ENCODE measurements around the gene RBMXL3.
"Not testable (repeated sequence)": the region's sequence is repeated elsewhere in the genome, so short reads cannot be mapped to it uniquely, and the experiment has no call there.

RBMXL3 gene

GRCh38 chrX:115191490-115192243 is 2.5 kb downstream of the RBMXL3 start:
- Histone ChIP-seq H3K27ac (ENCODE audit: low read length) (no peak overlapping the region), H3K4me2 (ENCODE audit: low read depth, low read length) (no peak overlapping the region), H3K4me1 (ENCODE audit: low read length) (no peaks in the 10 kb centered on the region), H3K27me3 (replicated peaks; ENCODE audit: insufficient read depth, low read length) (no peaks in the 10 kb centered on the region), H3K79me2 (ENCODE audit: low read length) (no peaks in the 10 kb centered on the region), H3K36me3 (replicated peaks; ENCODE audit: insufficient read depth, low read length) (no peaks in the 10 kb centered on the region), H3K4me3 (ENCODE audit: low read length) (no peak overlapping the region), H3K9ac (ENCODE audit: low read length) (no peak overlapping the region), H3F3A (ENCODE audit: insufficient read depth, low read length) (no peaks in the 10 kb centered on the region), H4K20me1 (ENCODE audit: insufficient read depth, low read length) (no peaks in the 10 kb centered on the region), H2AFZ (ENCODE audit: low read length) (no peak overlapping the region), H3K9me3 (replicated peaks; ENCODE audit: insufficient read depth, low read length) (no peaks in the 10 kb centered on the region), H3K9me2 (replicated peaks; ENCODE audit: insufficient read depth, low read length) (no peaks in the 10 kb centered on the region)
- no peak for DNase-seq
- no peak for TF ChIP-seq EZH2 (optimal IDR thresholded peaks at IDR 0.05; ENCODE audit: low read depth, low read length)
- TF ChIP-seq EZH2phosphoT487 (IDR thresholded peaks at IDR 0.05; ENCODE audit: low read length), result no peak
- TF ChIP-seq, protein P1, sequence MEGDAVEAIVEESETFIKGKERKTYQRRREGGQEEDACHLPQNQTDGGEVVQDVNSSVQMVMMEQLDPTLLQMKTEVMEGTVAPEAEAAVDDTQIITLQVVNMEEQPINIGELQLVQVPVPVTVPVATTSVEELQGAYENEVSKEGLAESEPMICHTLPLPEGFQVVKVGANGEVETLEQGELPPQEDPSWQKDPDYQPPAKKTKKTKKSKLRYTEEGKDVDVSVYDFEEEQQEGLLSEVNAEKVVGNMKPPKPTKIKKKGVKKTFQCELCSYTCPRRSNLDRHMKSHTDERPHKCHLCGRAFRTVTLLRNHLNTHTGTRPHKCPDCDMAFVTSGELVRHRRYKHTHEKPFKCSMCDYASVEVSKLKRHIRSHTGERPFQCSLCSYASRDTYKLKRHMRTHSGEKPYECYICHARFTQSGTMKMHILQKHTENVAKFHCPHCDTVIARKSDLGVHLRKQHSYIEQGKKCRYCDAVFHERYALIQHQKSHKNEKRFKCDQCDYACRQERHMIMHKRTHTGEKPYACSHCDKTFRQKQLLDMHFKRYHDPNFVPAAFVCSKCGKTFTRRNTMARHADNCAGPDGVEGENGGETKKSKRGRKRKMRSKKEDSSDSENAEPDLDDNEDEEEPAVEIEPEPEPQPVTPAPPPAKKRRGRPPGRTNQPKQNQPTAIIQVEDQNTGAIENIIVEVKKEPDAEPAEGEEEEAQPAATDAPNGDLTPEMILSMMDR (IDR thresholded peaks at IDR 0.05; ENCODE audit: low read length), result no peak

GRCh38 chrX:115192244-115192700 is 3.1 kb downstream of the RBMXL3 start:
- no peak overlapping the region for H3K4me2 ChIP-seq (ENCODE audit: low read depth, low read length)
- H2AFZ ChIP-seq (ENCODE audit: low read length), result no peak overlapping the region
- H3K4me3 ChIP-seq (ENCODE audit: low read length), result no peak overlapping the region
- H3K27ac ChIP-seq (ENCODE audit: low read length), result no peak overlapping the region
- no peaks in the 10 kb centered on the region for H3F3A ChIP-seq (ENCODE audit: insufficient read depth, low read length)
- TF ChIP-seq, protein P1 (IDR thresholded peaks at IDR 0.05; ENCODE audit: low read length), result no peak
- TF ChIP-seq EZH2phosphoT487 (IDR thresholded peaks at IDR 0.05; ENCODE audit: low read length), result no peak
- TF ChIP-seq EZH2 (optimal IDR thresholded peaks at IDR 0.05; ENCODE audit: low read depth, low read length), result no peak
- no peaks in the 10 kb centered on the region for H3K36me3 ChIP-seq (replicated peaks; ENCODE audit: insufficient read depth, low read length)
- no peak for DNase-seq
- H3K4me1 ChIP-seq (ENCODE audit: low read length), result no peaks in the 10 kb centered on the region
- H3K9ac ChIP-seq (ENCODE audit: low read length), result no peak overlapping the region
- H3K27me3 ChIP-seq (replicated peaks; ENCODE audit: insufficient read depth, low read length), result no peaks in the 10 kb centered on the region
- H3K9me2 ChIP-seq (replicated peaks; ENCODE audit: insufficient read depth, low read length), result no peaks in the 10 kb centered on the region
- no peaks in the 10 kb centered on the region for H3K79me2 ChIP-seq (ENCODE audit: low read length)
- H3K9me3 ChIP-seq (replicated peaks; ENCODE audit: insufficient read depth, low read length), result no peaks in the 10 kb centered on the region
- H4K20me1 ChIP-seq (ENCODE audit: insufficient read depth, low read length), result no peaks in the 10 kb centered on the region

DNA sequence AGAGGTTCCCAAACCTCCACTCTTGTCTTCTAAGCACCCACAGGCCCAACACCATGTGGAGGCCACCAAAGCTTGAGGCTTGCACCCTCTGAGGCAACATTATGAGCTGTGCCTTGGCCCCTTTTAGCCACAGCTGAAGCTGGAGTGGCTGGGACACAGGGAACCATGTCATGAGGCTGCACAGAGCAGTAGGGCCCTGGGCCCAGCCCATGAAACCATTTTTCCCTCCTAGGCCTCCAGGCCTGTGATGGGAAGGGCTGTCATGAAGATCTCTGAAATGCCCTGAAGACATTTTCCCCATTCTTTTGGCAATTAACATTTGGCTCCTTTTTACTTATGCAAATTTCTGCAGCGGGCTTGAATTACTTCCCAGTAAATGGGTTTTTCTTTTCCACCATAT is 14.8 kb downstream of the RBMXL3 start:
- no peak overlapping the region for H2AFZ ChIP-seq (ENCODE audit: low read length)
- no peaks in the 10 kb centered on the region for H3K9me3 ChIP-seq (replicated peaks; ENCODE audit: insufficient read depth, low read length)
- DNase-seq, result no peak
- no peaks in the 10 kb centered on the region for H4K20me1 ChIP-seq (ENCODE audit: insufficient read depth, low read length)
- no peak overlapping the region for H3K4me2 ChIP-seq (ENCODE audit: low read depth, low read length)
- no peaks in the 10 kb centered on the region for H3K9me2 ChIP-seq (replicated peaks; ENCODE audit: insufficient read depth, low read length)
- TF ChIP-seq EZH2phosphoT487 (IDR thresholded peaks at IDR 0.05; ENCODE audit: low read length) (no peak), EZH2 (optimal IDR thresholded peaks at IDR 0.05; ENCODE audit: low read depth, low read length) (no peak)
- TF ChIP-seq, protein P1 (IDR thresholded peaks at IDR 0.05; ENCODE audit: low read length), result no peak
- no peak overlapping the region for H3K27ac ChIP-seq (ENCODE audit: low read length)
- no peaks in the 10 kb centered on the region for H3F3A ChIP-seq (ENCODE audit: insufficient read depth, low read length)
- no peak overlapping the region for H3K4me3 ChIP-seq (ENCODE audit: low read length)
- H3K79me2 ChIP-seq (ENCODE audit: low read length), result no peaks in the 10 kb centered on the region
- no peaks in the 10 kb centered on the region for H3K4me1 ChIP-seq (ENCODE audit: low read length)
- H3K27me3 ChIP-seq (replicated peaks; ENCODE audit: insufficient read depth, low read length), result no peaks in the 10 kb centered on the region
- no peak overlapping the region for H3K9ac ChIP-seq (ENCODE audit: low read length)
- no peaks in the 10 kb centered on the region for H3K36me3 ChIP-seq (replicated peaks; ENCODE audit: insufficient read depth, low read length)

GRCh38 chrX:115209547-115209946 is 20.3 kb downstream of the RBMXL3 start:
- not testable (repeated sequence) for H3K9me2 ChIP-seq (replicated peaks; ENCODE audit: insufficient read depth, low read length); H3K27ac ChIP-seq (ENCODE audit: low read length); H3K36me3 ChIP-seq (replicated peaks; ENCODE audit: insufficient read depth, low read length); H3F3A ChIP-seq (ENCODE audit: insufficient read depth, low read length); H3K4me3 ChIP-seq (ENCODE audit: low read length); H3K9me3 ChIP-seq (replicated peaks; ENCODE audit: insufficient read depth, low read length); H3K4me1 ChIP-seq (ENCODE audit: low read length); H3K9ac ChIP-seq (ENCODE audit: low read length); H4K20me1 ChIP-seq (ENCODE audit: insufficient read depth, low read length); H2AFZ ChIP-seq (ENCODE audit: low read length); H3K79me2 ChIP-seq (ENCODE audit: low read length); DNase-seq; H3K27me3 ChIP-seq (replicated peaks; ENCODE audit: insufficient read depth, low read length); H3K4me2 ChIP-seq (ENCODE audit: low read depth, low read length)
